Neural cell (in vitro differentiated cells): ENCODE measurements around the gene CENPO. TPM values are rescaled to one million over a fixed set of nuclear protein-coding genes. Genes with fewer than 3 reads are reported as not detected.

Source experiments
- H2AFZ ChIP-seq: fragments of 200-600, 300-800 bp; sonication (generic), shearing (Covaris generic); 2 replicates; pipeline ENCODE4 v1.6.0; 2014; ENCODE audit warnings: low read depth, mild to moderate bottlenecking, antibody characterized with exemption, low read length, moderate library complexity
- H3F3A ChIP-seq: fragments of 200-600 bp; shearing (Covaris generic); 2 replicates; pipeline ENCODE4 v1.6.1; 2016; ENCODE audit warnings: mild to moderate bottlenecking, moderate library complexity, mixed read lengths, antibody characterized with exemption, low read length; ENCODE audit not compliant: insufficient read depth, poor library complexity, severe bottlenecking
- H3K27ac ChIP-seq: fragments of 200-600, 300-800 bp; sonication (generic), shearing (Covaris generic); 2 replicates; pipeline ENCODE4 v1.5.1; 2014; ENCODE audit warnings: mild to moderate bottlenecking, low read length, moderate library complexity
- H3K27me3 ChIP-seq: fragments of 300-800, 200-600 bp; sonication (generic), shearing (Covaris generic); 2 replicates; pipeline ENCODE4 v1.6.0; 2014; ENCODE audit warnings: mild to moderate bottlenecking, low read depth, low read length, moderate library complexity; ENCODE audit not compliant: insufficient read depth
- H3K36me3 ChIP-seq: fragments of 300-800, 200-600 bp; sonication (generic), shearing (Covaris generic); 2 replicates; pipeline ENCODE4 v1.5.1; 2014; ENCODE audit warnings: mild to moderate bottlenecking, antibody characterized with exemption, low read length, moderate library complexity; ENCODE audit not compliant: insufficient read depth
- H3K4me2 ChIP-seq: fragments of 300-800, 200-600 bp; sonication (generic), shearing (Covaris generic); 2 replicates; pipeline ENCODE4 v1.6.0; 2014; ENCODE audit warnings: mild to moderate bottlenecking, low read length
- H3K4me3 ChIP-seq: fragments of 300-800, 200-600 bp; sonication (generic), shearing (Covaris generic); 2 replicates; pipeline ENCODE4 v1.5.1; 2014; ENCODE audit warnings: mild to moderate bottlenecking, low read length, moderate library complexity
- H3K79me2 ChIP-seq: fragments of 200-600 bp; shearing (Covaris generic); replicated peaks from 2 replicates; pipeline ENCODE4 v1.6.0; 2014; ENCODE audit warnings: mild to moderate bottlenecking, low read length, moderate library complexity; ENCODE audit not compliant: insufficient read depth
- H3K9ac ChIP-seq: fragments of 300-800, 200-600 bp; sonication (generic), shearing (Covaris generic); 2 replicates; pipeline ENCODE4 v1.6.1; 2016; ENCODE audit warnings: mild to moderate bottlenecking, low read length, mixed read lengths
- H3K9me2 ChIP-seq: fragments of 200-600 bp; shearing (Covaris generic); 2 replicates; pipeline ENCODE4 v1.6.1; 2016; ENCODE audit warnings: mild to moderate bottlenecking, low read length, mixed read lengths; ENCODE audit not compliant: insufficient read depth
- H3K9me3 ChIP-seq: fragments of 200-600, 300-800 bp; sonication (generic), shearing (Covaris generic); 2 replicates; pipeline ENCODE4 v1.6.1; 2016; ENCODE audit warnings: mild to moderate bottlenecking, mixed run types, low read length, moderate library complexity, mixed read lengths
- H4K20me1 ChIP-seq: fragments of 200-600 bp; shearing (Covaris generic); 2 replicates; pipeline ENCODE4 v1.6.1; 2016; ENCODE audit warnings: mild to moderate bottlenecking, mixed run types; ENCODE audit not compliant: insufficient read depth
- CTCF ChIP-seq: fragments of 450-650 bp; IDR thresholded peaks from 2 replicates; pipeline ENCODE4 v1.5.1; 2014; ENCODE audit warnings: antibody characterized with exemption, mild to moderate bottlenecking, moderate library complexity; ENCODE audit not compliant: poor library complexity, severe bottlenecking
- EP300 ChIP-seq: fragments of 450-650 bp; conservative IDR thresholded peaks from 2 replicates; pipeline ENCODE4 v1.6.1; 2014; ENCODE audit warnings: antibody characterized with exemption, mild to moderate bottlenecking, moderate library complexity; ENCODE audit not compliant: poor library complexity, severe bottlenecking
- EZH2 ChIP-seq: fragments of 200-600, 300-800 bp; shearing (Covaris generic), sonication (generic); IDR thresholded peaks from 2 replicates; pipeline ENCODE4 v1.6.1; 2014; ENCODE audit warnings: antibody characterized with exemption, low read length, borderline replicate concordance, mild to moderate bottlenecking; ENCODE audit not compliant: insufficient read depth, poor library complexity, severe bottlenecking
- MXI1 ChIP-seq: fragments of 450-650 bp; conservative IDR thresholded peaks from 2 replicates; pipeline ENCODE4 v1.6.1; 2014; ENCODE audit warnings: antibody characterized with exemption, mild to moderate bottlenecking; ENCODE audit not compliant: poor library complexity, severe bottlenecking
- POLR2AphosphoS5 ChIP-seq: IDR thresholded peaks from 2 replicates; pipeline ENCODE4 v1.6.1; 2012
- RAD21 ChIP-seq: fragments of 450-650 bp; conservative IDR thresholded peaks from 2 replicates; pipeline ENCODE4 v1.6.1; 2014; ENCODE audit warnings: antibody characterized with exemption, mild to moderate bottlenecking, moderate library complexity
- REST ChIP-seq: IDR thresholded peaks from 2 replicates; pipeline ENCODE4 v1.6.1; 2012; ENCODE audit warnings: borderline replicate concordance
- SMC3 ChIP-seq: fragments of 450-650 bp; conservative IDR thresholded peaks from 2 replicates; pipeline ENCODE4 v1.6.1; 2014; ENCODE audit warnings: antibody characterized with exemption, mild to moderate bottlenecking, moderate library complexity; ENCODE audit not compliant: poor library complexity
- TAF1 ChIP-seq: IDR thresholded peaks from 2 replicates; pipeline ENCODE4 v1.6.1; 2012; ENCODE audit warnings: low read depth
- polyA plus RNA-seq: library from polyadenylated mRNA; depleted of rRNA; stranded (reverse); fragments of >200 nt; gene quantifications from 2 replicates; pipeline ENCODE4 v1.2.3, GENCODE V29; 2014

Gene CENPO
- polyA plus RNA-seq, 1 donor from 2014 or later, result 4.4 TPM

- no peak overlapping the region for H3K27ac ChIP-seq
- TF ChIP-seq CTCF (no peak), EP300 (no peak), RAD21 (no peak), TAF1 (no peak), POLR2AphosphoS5 (no peak), REST (no peak), EZH2 (no peak), SMC3 (no peak)
- no peaks in the 10 kb centered on the region for H3K9me3 ChIP-seq
- H3K27me3 ChIP-seq, result no peaks in the 10 kb centered on the region
- no peaks in the 10 kb centered on the region for H3K9me2 ChIP-seq
- no peak overlapping the region for H2AFZ ChIP-seq
- H3K36me3 ChIP-seq, result no peaks in the 10 kb centered on the region
- no peak overlapping the region for H3K4me2 ChIP-seq
- no peaks in the 10 kb centered on the region for H3K79me2 ChIP-seq
- H3K4me3 ChIP-seq, result no peak overlapping the region
- no peak overlapping the region for H3K9ac ChIP-seq
- no peaks in the 10 kb centered on the region for H3F3A ChIP-seq
- no peaks in the 10 kb centered on the region for H4K20me1 ChIP-seq
These were observed 45.9 kb upstream of the CENPO start for GRCh38 chr2:24747299-24747698.

GRCh38 chr2:24749069-24749691 is 44.0 kb upstream of the CENPO start:
- no peak overlapping the region for H3K4me2 ChIP-seq
- no peak overlapping the region for H3K27ac ChIP-seq
- TF ChIP-seq MXI1 (no peak), CTCF (no peak), RAD21 (no peak), SMC3 (no peak), TAF1 (no peak), EZH2 (no peak), REST (no peak), POLR2AphosphoS5 (no peak), EP300 (no peak)
- H3K79me2 ChIP-seq, result no peaks in the 10 kb centered on the region
- no peaks in the 10 kb centered on the region for H3K36me3 ChIP-seq
- no peaks in the 10 kb centered on the region for H3F3A ChIP-seq
- no peaks in the 10 kb centered on the region for H4K20me1 ChIP-seq
- H3K9ac ChIP-seq, result no peak overlapping the region
- H3K27me3 ChIP-seq, result no peaks in the 10 kb centered on the region
- no peak overlapping the region for H3K4me3 ChIP-seq
- no peak overlapping the region for H2AFZ ChIP-seq
- H3K9me2 ChIP-seq, result no peaks in the 10 kb centered on the region
- no peaks in the 10 kb centered on the region for H3K9me3 ChIP-seq
